ENCODE results near the gene ELL. TPM values are rescaled to one million over a fixed set of nuclear protein-coding genes. Genes with fewer than 3 reads are reported as not detected.

Gene ELL
- total RNA-seq, 1 donor from 2014 or later, result 16.0 TPM

DNA sequence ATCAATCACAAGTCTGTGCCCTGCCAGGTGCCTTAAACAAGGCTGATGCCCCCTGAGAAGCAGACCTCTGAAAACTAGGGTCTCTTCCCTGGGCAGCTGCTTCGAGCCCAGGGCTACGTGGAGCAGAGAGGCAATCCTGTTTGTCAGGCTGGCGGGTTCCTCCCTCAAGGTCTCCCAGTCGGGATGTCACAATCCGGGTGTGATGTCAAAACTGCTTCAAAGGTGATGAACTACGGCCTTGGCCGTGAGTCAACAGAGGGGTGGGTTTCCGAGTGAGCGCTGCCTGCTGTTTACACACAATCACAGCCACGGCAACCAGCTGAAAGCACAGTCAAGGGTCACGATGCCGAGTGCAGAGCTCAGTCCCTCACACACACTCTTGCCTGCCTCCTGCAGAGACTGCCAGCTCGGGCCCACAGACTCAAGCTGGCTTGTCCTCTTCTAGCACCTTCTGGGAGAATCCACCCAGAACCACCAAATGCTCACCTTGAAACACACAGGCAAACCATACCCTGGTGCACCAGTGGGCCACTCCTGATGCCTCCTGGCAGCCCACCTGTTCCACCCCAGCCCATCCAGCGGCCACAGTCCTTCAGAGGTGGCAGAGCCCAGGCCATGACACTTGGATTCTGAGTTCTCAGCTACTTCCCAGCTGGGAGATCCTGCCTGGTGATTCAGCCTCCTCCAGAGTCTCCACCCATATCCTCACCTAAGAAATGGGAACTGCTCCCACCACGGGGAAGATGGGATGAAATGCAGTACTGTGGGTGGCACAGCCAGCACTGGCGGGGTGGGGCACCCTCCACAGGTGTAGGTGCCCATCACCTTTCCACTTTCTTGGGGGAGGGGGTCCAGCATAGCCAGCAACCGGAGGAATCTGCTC is 6.8 kb downstream of the ELL start:
- H3K79me2 ChIP-seq (ENCODE audit: insufficient read depth, low read length), result peaks cover 92% of the 10 kb centered on the region
- peaks cover 22% of the 10 kb centered on the region for H3K4me1 ChIP-seq (ENCODE audit: insufficient read depth, low read length)
- TF ChIP-seq EZH2 (IDR thresholded peaks at IDR 0.05; ENCODE audit: insufficient read depth, low read length), result no peak
- TF ChIP-seq, protein P1, sequence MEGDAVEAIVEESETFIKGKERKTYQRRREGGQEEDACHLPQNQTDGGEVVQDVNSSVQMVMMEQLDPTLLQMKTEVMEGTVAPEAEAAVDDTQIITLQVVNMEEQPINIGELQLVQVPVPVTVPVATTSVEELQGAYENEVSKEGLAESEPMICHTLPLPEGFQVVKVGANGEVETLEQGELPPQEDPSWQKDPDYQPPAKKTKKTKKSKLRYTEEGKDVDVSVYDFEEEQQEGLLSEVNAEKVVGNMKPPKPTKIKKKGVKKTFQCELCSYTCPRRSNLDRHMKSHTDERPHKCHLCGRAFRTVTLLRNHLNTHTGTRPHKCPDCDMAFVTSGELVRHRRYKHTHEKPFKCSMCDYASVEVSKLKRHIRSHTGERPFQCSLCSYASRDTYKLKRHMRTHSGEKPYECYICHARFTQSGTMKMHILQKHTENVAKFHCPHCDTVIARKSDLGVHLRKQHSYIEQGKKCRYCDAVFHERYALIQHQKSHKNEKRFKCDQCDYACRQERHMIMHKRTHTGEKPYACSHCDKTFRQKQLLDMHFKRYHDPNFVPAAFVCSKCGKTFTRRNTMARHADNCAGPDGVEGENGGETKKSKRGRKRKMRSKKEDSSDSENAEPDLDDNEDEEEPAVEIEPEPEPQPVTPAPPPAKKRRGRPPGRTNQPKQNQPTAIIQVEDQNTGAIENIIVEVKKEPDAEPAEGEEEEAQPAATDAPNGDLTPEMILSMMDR (IDR thresholded peaks at IDR 0.05; ENCODE audit: insufficient read depth, low read depth, low read length), result no peak
- peak overlapping the region; percentile 69 for H3K27ac Mint-ChIP-seq (ENCODE audit: unreplicated experiment)
- H3K9ac ChIP-seq (ENCODE audit: low read length), result peak overlapping the region; percentile 26
- peaks cover 3% of the 10 kb centered on the region for H3K36me3 Mint-ChIP-seq (ENCODE audit: low read depth, unreplicated experiment)
- peaks cover 95% of the 10 kb centered on the region for H4K20me1 ChIP-seq (ENCODE audit: insufficient read depth, low read length)
- peak overlapping the region; percentile 40 for H3K4me3 Mint-ChIP-seq (ENCODE audit: unreplicated experiment)
- no peaks in the 10 kb centered on the region for H3K27me3 Mint-ChIP-seq (ENCODE audit: low read depth, unreplicated experiment)
- no peaks in the 10 kb centered on the region for H3K27me3 ChIP-seq (ENCODE audit: insufficient read depth, low read length)
- peak overlapping the region; percentile 16 for H3K27ac ChIP-seq (ENCODE audit: low read depth, low read length)
- H3K4me3 ChIP-seq (ENCODE audit: insufficient read depth, low read depth, low read length), result no peak overlapping the region
- H3K4me2 ChIP-seq (ENCODE audit: low read length), result peak overlapping the region; percentile 44
- DNase-seq (ENCODE audit: low read depth) (no peak), FAIRE-seq (no peak)
- H2AFZ ChIP-seq (ENCODE audit: low read depth, low read length), result no peak overlapping the region
- no peaks in the 10 kb centered on the region for H3K9me3 ChIP-seq (ENCODE audit: insufficient read depth, low read depth, low read length)
- no peaks in the 10 kb centered on the region for H3K36me3 ChIP-seq (ENCODE audit: insufficient read depth, low read length)
- H3K4me1 Mint-ChIP-seq (ENCODE audit: low read depth, unreplicated experiment), result peaks cover 21% of the 10 kb centered on the region
- no peaks in the 10 kb centered on the region for H3K9me3 Mint-ChIP-seq (ENCODE audit: unreplicated experiment)

DNA sequence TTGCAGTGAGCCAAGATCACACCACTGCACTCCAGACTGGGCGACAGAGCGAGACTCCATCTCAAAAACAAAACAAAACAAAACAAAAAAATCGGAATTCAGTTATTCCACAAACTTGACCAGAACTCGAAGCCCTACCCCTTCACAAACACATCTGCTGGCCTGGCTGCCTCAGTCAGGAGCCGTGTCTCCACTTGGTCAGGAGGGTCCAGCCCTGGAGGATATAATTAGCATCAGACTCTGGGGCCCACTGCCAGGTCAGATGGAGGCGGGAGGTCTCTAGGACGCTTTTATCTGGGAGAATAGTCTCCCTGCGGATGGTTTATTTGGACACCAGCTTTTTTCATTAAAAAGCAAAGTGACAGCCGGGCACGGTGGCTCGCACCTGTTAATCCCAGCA is 8.0 kb downstream of the ELL start:
- Histone ChIP-seq H3K4me3 (ENCODE audit: insufficient read depth, low read depth, low read length) (no peak overlapping the region), H2AFZ (ENCODE audit: low read depth, low read length) (no peak overlapping the region), H4K20me1 (ENCODE audit: insufficient read depth, low read length) (peaks cover 95% of the 10 kb centered on the region), H3K9ac (ENCODE audit: low read length) (no peak overlapping the region), H3K4me1 (ENCODE audit: insufficient read depth, low read length) (peaks cover 12% of the 10 kb centered on the region), H3K79me2 (ENCODE audit: insufficient read depth, low read length) (peaks cover 92% of the 10 kb centered on the region), H3K36me3 (ENCODE audit: insufficient read depth, low read length) (no peaks in the 10 kb centered on the region), H3K4me2 (ENCODE audit: low read length) (no peak overlapping the region), H3K27me3 (ENCODE audit: insufficient read depth, low read length) (no peaks in the 10 kb centered on the region), H3K27ac (ENCODE audit: low read depth, low read length) (no peak overlapping the region), H3K9me3 (ENCODE audit: insufficient read depth, low read depth, low read length) (no peaks in the 10 kb centered on the region)
- DNase-seq (ENCODE audit: low read depth) (no peak), FAIRE-seq (no peak)
- Mint-ChIP-seq H3K27ac (ENCODE audit: unreplicated experiment) (no peak overlapping the region), H3K27me3 (ENCODE audit: low read depth, unreplicated experiment) (no peaks in the 10 kb centered on the region), H3K36me3 (ENCODE audit: low read depth, unreplicated experiment) (peaks cover 1% of the 10 kb centered on the region), H3K9me3 (ENCODE audit: unreplicated experiment) (no peaks in the 10 kb centered on the region), H3K4me1 (ENCODE audit: low read depth, unreplicated experiment) (peaks cover 17% of the 10 kb centered on the region), H3K4me3 (ENCODE audit: unreplicated experiment) (no peak overlapping the region)
- TF ChIP-seq, protein P1 (IDR thresholded peaks at IDR 0.05; ENCODE audit: insufficient read depth, low read depth, low read length), result no peak
- TF ChIP-seq EZH2 (IDR thresholded peaks at IDR 0.05; ENCODE audit: insufficient read depth, low read length), result no peak

DNA sequence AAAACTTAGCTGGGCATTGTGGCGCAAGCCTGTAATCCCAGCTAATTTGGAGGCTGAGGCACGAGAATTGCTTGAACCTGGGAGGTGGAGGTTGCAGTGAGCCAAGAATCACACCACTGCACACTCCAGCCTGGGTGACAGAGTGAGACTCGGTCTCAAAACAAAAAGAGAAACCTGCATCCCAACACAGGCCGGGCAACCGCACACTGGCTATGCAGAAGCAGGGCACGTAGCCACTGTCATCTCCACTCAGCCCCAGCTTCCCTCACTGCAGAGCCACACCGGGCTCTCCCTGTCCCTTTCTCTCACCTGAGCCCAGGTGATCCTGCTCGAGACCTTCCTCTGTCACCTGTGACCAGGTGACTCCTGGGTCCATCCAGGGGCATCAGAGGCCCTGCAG is 11.7 kb downstream of the ELL start:
- H3K9me3 Mint-ChIP-seq (ENCODE audit: unreplicated experiment), result no peaks in the 10 kb centered on the region
- Histone ChIP-seq H3K9ac (ENCODE audit: low read length) (no peak overlapping the region), H3K9me3 (ENCODE audit: insufficient read depth, low read depth, low read length) (no peaks in the 10 kb centered on the region), H3K27me3 (ENCODE audit: insufficient read depth, low read length) (no peaks in the 10 kb centered on the region), H3K4me1 (ENCODE audit: insufficient read depth, low read length) (peaks cover 14% of the 10 kb centered on the region), H4K20me1 (ENCODE audit: insufficient read depth, low read length) (peaks cover 98% of the 10 kb centered on the region), H3K4me2 (ENCODE audit: low read length) (no peak overlapping the region), H3K79me2 (ENCODE audit: insufficient read depth, low read length) (peaks cover 92% of the 10 kb centered on the region), H3K27ac (ENCODE audit: low read depth, low read length) (no peak overlapping the region), H3K36me3 (ENCODE audit: insufficient read depth, low read length) (no peaks in the 10 kb centered on the region), H2AFZ (ENCODE audit: low read depth, low read length) (no peak overlapping the region), H3K4me3 (ENCODE audit: insufficient read depth, low read depth, low read length) (no peak overlapping the region)
- H3K36me3 Mint-ChIP-seq (ENCODE audit: low read depth, unreplicated experiment), result peaks cover 5% of the 10 kb centered on the region
- H3K4me1 Mint-ChIP-seq (ENCODE audit: low read depth, unreplicated experiment), result peaks cover 26% of the 10 kb centered on the region
- no peaks in the 10 kb centered on the region for H3K27me3 Mint-ChIP-seq (ENCODE audit: low read depth, unreplicated experiment)
- TF ChIP-seq, protein P1 (IDR thresholded peaks at IDR 0.05; ENCODE audit: insufficient read depth, low read depth, low read length), result no peak
- TF ChIP-seq EZH2 (IDR thresholded peaks at IDR 0.05; ENCODE audit: insufficient read depth, low read length), result no peak
- H3K27ac Mint-ChIP-seq (ENCODE audit: unreplicated experiment), result no peak overlapping the region
- no peak for DNase-seq (ENCODE audit: low read depth)
- no peak for FAIRE-seq
- no peak overlapping the region for H3K4me3 Mint-ChIP-seq (ENCODE audit: unreplicated experiment)
